ENCODE results near the gene SCGB1D1. TPM values are rescaled to one million over a fixed set of nuclear protein-coding genes. Genes with fewer than 3 reads are reported as not detected.

Gene SCGB1D1, protein sequence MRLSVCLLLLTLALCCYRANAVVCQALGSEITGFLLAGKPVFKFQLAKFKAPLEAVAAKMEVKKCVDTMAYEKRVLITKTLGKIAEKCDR
- total RNA-seq, result not detected in 2 replicates

DNA sequence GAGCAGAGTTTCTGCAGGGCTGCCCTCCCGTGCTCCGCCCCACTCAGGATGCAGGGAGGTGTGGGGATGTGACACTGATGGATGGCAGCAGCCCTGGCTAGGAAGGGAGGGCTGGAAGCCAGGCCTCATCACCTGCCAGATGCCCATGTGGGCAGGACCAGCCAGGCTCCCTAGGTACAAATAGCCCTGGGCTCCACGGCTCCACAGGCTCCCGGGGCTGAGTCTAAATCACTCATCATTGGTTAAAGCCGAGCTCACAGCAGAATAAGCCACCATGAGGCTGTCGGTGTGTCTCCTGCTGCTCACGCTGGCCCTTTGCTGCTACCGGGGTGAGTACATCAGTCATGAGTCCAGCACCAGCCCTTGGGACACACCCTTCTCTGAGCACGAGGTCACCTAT lies at the start of gene SCGB1D1:
Gene SCGB1D1, plus strand, starts transcription at position 206 of the 400 bp plus-strand sequence. Its CDS starts 69 bp downstream, at position 275.

DNA sequence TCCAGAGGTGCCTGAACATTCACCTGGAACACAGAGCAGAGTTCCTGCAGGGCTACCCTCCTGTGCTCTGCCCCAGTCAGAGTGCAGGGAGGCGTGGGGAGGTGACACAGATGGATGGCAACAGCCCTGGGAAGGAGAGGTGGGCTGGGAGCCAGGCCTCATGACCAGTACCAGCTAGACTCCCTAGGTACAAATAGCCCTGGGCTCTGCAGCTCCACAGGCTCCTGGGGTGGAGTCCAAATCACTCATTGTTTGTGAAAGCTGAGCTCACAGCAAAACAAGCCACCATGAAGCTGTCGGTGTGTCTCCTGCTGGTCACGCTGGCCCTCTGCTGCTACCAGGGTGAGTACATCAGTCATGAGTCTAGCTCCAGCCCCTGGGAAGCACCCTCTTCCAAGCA lies 52.0 kb downstream of the SCGB1D1 start, which contains the start of gene SCGB1D2:
Gene SCGB1D2, plus strand, starts transcription at position 219 of the 400 bp plus-strand sequence. Its CDS starts 69 bp downstream, at position 288.

Other genes with a start within 250 kb of the SCGB1D1 start
- 1.5 and 3.7 TPM in 2 replicates for gene BEST1, start 239.9 kb upstream of the SCGB1D1 start, total RNA-seq
- gene FTH1, start 222.6 kb upstream of the SCGB1D1 start, total RNA-seq, result 1,171 and 2,524 TPM in 2 replicates
- 2.3 and 4.0 TPM in 2 replicates for gene INCENP, start 66.2 kb upstream of the SCGB1D1 start, total RNA-seq
- not detected in 2 replicates for gene SCGB2A1, start 18.5 kb downstream of the SCGB1D1 start, total RNA-seq
- gene SCGB1D2, start 52.0 kb downstream of the SCGB1D1 start, total RNA-seq, result not detected in 2 replicates
- not detected in 2 replicates for gene SCGB2A2, start 79.9 kb downstream of the SCGB1D1 start, total RNA-seq
- gene SCGB1D4, start 108.9 kb downstream of the SCGB1D1 start, total RNA-seq, result not detected in 2 replicates
- 0.68 and 1.3 TPM in 2 replicates for gene ASRGL1, start 147.2 kb downstream of the SCGB1D1 start, total RNA-seq
- not detected in 2 replicates for gene SCGB1A1, start 228.8 kb downstream of the SCGB1D1 start, total RNA-seq